MM.1S (cell line): Measurements from ENCODE around the gene SLC4A9.

Experiments
- DNase-seq: peaks from one replicate; pipeline ENCODE4 v3.0.0-alpha.2; 2015
- H2AFZ ChIP-seq: fragments of 300-600 bp; sonication (generic); 2 replicates; pipeline ENCODE4 v1.6.0; 2016; ENCODE audit warnings: antibody characterized with exemption, low read length
- H3F3A ChIP-seq: fragments of 300-600 bp; sonication (generic); 2 replicates; pipeline ENCODE4 v1.6.1; 2016; ENCODE audit warnings: mild to moderate bottlenecking, antibody characterized with exemption, low read length, moderate library complexity, mixed read lengths; ENCODE audit not compliant: insufficient read depth
- H3K27ac ChIP-seq: fragments of 300-600 bp; sonication (generic); 2 replicates; pipeline ENCODE4 v1.5.1; 2016; ENCODE audit warnings: mild to moderate bottlenecking, low read length
- H3K27me3 ChIP-seq: fragments of 300-600 bp; sonication (generic); replicated peaks from 2 replicates; pipeline ENCODE4 v1.6.0; 2016; ENCODE audit warnings: low read length; ENCODE audit not compliant: insufficient read depth
- H3K36me3 ChIP-seq: fragments of 300-600 bp; sonication (generic); replicated peaks from 2 replicates; pipeline ENCODE4 v1.6.1; 2016; ENCODE audit warnings: mild to moderate bottlenecking, low read length, mixed read lengths; ENCODE audit not compliant: insufficient read depth
- H3K4me1 ChIP-seq: fragments of 300-600 bp; sonication (generic); 2 replicates; pipeline ENCODE4 v1.6.1; 2016; ENCODE audit warnings: low read length, mixed read lengths
- H3K4me2 ChIP-seq: fragments of 300-600 bp; sonication (generic); 2 replicates; pipeline ENCODE4 v1.6.0; 2016; ENCODE audit warnings: low read depth, low read length
- H3K4me3 ChIP-seq: fragments of 300-600 bp; sonication (generic); 2 replicates; pipeline ENCODE4 v1.5.1; 2016; ENCODE audit warnings: low read length, mixed read lengths
- H3K79me2 ChIP-seq: fragments of 300-600 bp; sonication (generic); 2 replicates; pipeline ENCODE4 v1.6.1; 2016; ENCODE audit warnings: mixed run types, low read length, mixed read lengths
- H3K9ac ChIP-seq: fragments of 300-600 bp; sonication (generic); 2 replicates; pipeline ENCODE4 v1.6.1; 2016; ENCODE audit warnings: low read length, mixed read lengths
- H3K9me2 ChIP-seq: fragments of 300-600 bp; sonication (generic); replicated peaks from 2 replicates; pipeline ENCODE4 v1.6.1; 2016; ENCODE audit warnings: mild to moderate bottlenecking, low read length, mixed read lengths; ENCODE audit not compliant: insufficient read depth
- H3K9me3 ChIP-seq: fragments of 300-600 bp; sonication (generic); replicated peaks from 2 replicates; pipeline ENCODE4 v1.6.1; 2016; ENCODE audit warnings: mild to moderate bottlenecking, low read length, mixed read lengths; ENCODE audit not compliant: insufficient read depth
- H4K20me1 ChIP-seq: fragments of 300-600 bp; sonication (generic); 2 replicates; pipeline ENCODE4 v1.6.1; 2016; ENCODE audit warnings: mild to moderate bottlenecking, low read length, moderate library complexity, mixed read lengths; ENCODE audit not compliant: insufficient read depth
- EZH2 ChIP-seq: fragments of 300-600 bp; sonication (generic); optimal IDR thresholded peaks from 2 replicates; pipeline ENCODE3; 2017; ENCODE audit warnings: low read depth, mild to moderate bottlenecking, antibody characterized with exemption, low read length, mixed read lengths
- EZH2phosphoT487 ChIP-seq: fragments of 300-600 bp; sonication (generic); IDR thresholded peaks from 2 replicates; pipeline ENCODE4 v1.6.1; 2018; ENCODE audit warnings: antibody characterized with exemption, low read length
- TF ChIP-seq, protein P1 (sequence below): fragments of 300-600 bp; sonication (generic); IDR thresholded peaks from 2 replicates; pipeline ENCODE4 v1.5.1; 2016; ENCODE audit warnings: antibody characterized with exemption, low read length, mixed read lengths

The SLC4A9 gene

DNA sequence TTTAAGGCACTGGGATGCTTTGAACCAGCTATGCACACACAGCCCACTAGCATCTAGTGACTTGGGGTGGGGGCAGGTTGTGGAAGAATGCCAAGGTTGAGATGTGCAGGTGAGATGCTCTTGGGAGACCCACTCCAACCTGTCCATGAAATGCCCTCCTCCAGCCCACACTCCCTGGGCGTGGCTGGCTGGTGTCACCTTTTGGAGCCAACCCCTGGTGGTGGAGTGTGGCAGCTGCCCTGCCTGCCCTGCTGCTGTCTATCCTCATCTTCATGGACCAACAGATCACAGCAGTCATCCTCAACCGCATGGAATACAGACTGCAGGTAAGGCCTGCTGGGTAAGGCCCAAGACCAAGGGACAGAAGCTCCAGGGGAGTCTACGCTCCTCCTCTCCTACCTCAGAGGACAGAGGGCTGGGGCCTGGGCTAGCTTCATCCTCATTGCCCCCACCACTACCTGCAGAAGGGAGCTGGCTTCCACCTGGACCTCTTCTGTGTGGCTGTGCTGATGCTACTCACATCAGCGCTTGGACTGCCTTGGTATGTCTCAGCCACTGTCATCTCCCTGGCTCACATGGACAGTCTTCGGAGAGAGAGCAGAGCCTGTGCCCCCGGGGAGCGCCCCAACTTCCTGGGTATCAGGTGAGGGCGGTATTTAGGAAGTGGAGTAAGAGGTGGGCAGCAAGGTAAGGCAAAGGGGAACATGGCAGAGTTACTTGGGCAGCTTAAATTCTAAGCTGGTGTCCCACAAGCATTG lies 7.4 kb downstream of the SLC4A9 start:
- no peaks in the 10 kb centered on the region for H4K20me1 ChIP-seq
- no peak overlapping the region for H3K9ac ChIP-seq
- H3K36me3 ChIP-seq, result no peaks in the 10 kb centered on the region
- H3K27ac ChIP-seq, result no peak overlapping the region
- no peaks in the 10 kb centered on the region for H3K79me2 ChIP-seq
- H3F3A ChIP-seq, result no peaks in the 10 kb centered on the region
- H3K27me3 ChIP-seq, result no peaks in the 10 kb centered on the region
- TF ChIP-seq EZH2, result no peak
- TF ChIP-seq, protein P1, sequence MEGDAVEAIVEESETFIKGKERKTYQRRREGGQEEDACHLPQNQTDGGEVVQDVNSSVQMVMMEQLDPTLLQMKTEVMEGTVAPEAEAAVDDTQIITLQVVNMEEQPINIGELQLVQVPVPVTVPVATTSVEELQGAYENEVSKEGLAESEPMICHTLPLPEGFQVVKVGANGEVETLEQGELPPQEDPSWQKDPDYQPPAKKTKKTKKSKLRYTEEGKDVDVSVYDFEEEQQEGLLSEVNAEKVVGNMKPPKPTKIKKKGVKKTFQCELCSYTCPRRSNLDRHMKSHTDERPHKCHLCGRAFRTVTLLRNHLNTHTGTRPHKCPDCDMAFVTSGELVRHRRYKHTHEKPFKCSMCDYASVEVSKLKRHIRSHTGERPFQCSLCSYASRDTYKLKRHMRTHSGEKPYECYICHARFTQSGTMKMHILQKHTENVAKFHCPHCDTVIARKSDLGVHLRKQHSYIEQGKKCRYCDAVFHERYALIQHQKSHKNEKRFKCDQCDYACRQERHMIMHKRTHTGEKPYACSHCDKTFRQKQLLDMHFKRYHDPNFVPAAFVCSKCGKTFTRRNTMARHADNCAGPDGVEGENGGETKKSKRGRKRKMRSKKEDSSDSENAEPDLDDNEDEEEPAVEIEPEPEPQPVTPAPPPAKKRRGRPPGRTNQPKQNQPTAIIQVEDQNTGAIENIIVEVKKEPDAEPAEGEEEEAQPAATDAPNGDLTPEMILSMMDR, result no peak
- TF ChIP-seq EZH2phosphoT487, result no peak
- no peaks in the 10 kb centered on the region for H3K9me3 ChIP-seq
- DNase-seq, result no peak
- H3K4me2 ChIP-seq, result no peak overlapping the region
- H3K9me2 ChIP-seq, result no peaks in the 10 kb centered on the region
- H2AFZ ChIP-seq, result no peak overlapping the region
- no peak overlapping the region for H3K4me3 ChIP-seq
- peaks cover 4% of the 10 kb centered on the region for H3K4me1 ChIP-seq

DNA sequence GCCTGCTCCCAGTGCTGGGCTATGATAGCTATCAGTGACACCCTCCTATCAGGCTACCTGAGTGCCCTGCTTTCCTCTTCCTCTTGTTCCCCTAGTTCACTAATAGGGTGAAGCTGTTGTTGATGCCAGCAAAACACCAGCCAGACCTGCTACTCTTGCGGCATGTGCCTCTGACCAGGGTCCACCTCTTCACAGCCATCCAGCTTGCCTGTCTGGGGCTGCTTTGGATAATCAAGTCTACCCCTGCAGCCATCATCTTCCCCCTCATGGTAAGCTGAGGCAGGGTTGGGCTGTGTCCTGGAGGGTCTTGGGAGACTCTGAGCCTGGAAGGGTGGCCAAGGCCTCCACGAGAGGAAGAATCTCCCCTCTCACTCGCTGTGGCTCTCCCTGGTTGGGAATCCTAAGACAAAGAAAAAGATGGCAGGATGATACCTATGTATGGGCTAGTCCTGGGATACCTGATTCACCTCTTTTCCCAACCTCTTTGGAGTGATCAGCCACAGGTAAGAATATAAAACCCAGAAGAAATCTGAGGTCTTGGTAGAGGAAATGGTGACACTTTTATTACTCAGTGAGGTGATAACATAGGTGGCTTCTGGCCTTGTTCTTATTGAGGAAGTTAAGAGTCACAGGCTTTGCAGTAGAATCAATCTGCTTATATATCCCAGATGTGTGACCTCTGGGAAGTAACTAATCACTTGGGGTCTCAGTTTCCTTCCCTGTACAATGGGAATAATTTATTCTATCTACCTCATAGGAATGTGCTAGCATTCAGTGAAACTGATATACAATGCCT lies 11.6 kb downstream of the SLC4A9 start:
- H2AFZ ChIP-seq, result no peak overlapping the region
- H3K27me3 ChIP-seq, result no peaks in the 10 kb centered on the region
- no peaks in the 10 kb centered on the region for H3K9me2 ChIP-seq
- H3K9me3 ChIP-seq, result no peaks in the 10 kb centered on the region
- H3K4me2 ChIP-seq, result no peak overlapping the region
- no peaks in the 10 kb centered on the region for H3K4me1 ChIP-seq
- TF ChIP-seq, protein P1, result no peak
- TF ChIP-seq EZH2 (no peak), EZH2phosphoT487 (no peak)
- no peak overlapping the region for H3K9ac ChIP-seq
- H3F3A ChIP-seq, result peaks cover 5% of the 10 kb centered on the region; the same call in 1 of the 2 replicates
- H3K4me3 ChIP-seq, result no peak overlapping the region
- no peaks in the 10 kb centered on the region for H3K36me3 ChIP-seq
- no peaks in the 10 kb centered on the region for H3K79me2 ChIP-seq
- no peaks in the 10 kb centered on the region for H4K20me1 ChIP-seq
- DNase-seq, result no peak
- H3K27ac ChIP-seq, result no peak overlapping the region

DNA sequence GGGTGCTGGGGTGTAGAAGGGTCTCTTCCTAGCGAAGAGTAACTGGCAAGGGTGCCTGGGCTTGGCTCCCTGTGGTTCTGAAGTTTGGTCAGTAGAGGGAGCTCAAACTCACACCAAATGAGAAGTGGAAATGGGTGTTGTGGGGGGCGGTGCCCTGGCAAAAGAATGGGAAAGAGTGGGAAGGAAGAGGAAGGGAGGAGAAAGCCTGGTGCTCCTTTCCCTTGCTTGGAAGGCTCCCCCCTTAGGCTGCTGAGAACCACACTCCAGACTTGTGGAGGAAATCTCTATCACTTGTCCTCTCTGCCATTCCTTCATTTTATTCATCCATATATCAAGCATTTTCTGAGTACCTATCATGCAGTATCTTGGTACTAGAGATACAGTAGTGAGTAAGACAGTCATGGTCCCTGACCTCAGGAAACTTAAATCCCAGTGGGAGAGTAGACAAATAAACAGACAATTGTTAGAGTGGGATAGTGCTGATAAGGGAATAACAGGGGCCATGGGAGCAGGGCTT lies 13.0 kb downstream of the SLC4A9 start:
- no peak overlapping the region for H3K4me3 ChIP-seq
- H3K9ac ChIP-seq, result no peak overlapping the region
- H2AFZ ChIP-seq, result no peak overlapping the region
- no peaks in the 10 kb centered on the region for H3K79me2 ChIP-seq
- no peaks in the 10 kb centered on the region for H3K4me1 ChIP-seq
- no peaks in the 10 kb centered on the region for H4K20me1 ChIP-seq
- peak; percentile 48 for DNase-seq
- no peak for TF ChIP-seq EZH2phosphoT487
- TF ChIP-seq, protein P1, result peak; percentile 80
- H3K4me2 ChIP-seq, result no peak overlapping the region
- H3K27ac ChIP-seq, result no peak overlapping the region
- no peaks in the 10 kb centered on the region for H3K9me2 ChIP-seq
- peaks cover 5% of the 10 kb centered on the region; the same call in 1 of the 2 replicates for H3F3A ChIP-seq
- H3K9me3 ChIP-seq, result no peaks in the 10 kb centered on the region
- H3K36me3 ChIP-seq, result no peaks in the 10 kb centered on the region
- no peaks in the 10 kb centered on the region for H3K27me3 ChIP-seq
